Femur (tissue), 1 donor: ENCODE results near the gene RAD9A.

Experiments used
- DNase-seq: peaks from one replicate; pipeline ENCODE4 v3.0.0-alpha.2; 2017

The RAD9A gene

GRCh38 chr11:67442504-67443404 is 51.0 kb downstream of the RAD9A start:
- DNase-seq: no peak

- no peak for DNase-seq
Measured at GRCh38 chr11:67445515-67445914, 53.7 kb downstream of the RAD9A start.
